HepG2 (cell line): ENCODE data around the gene DNAJC9. TPM values are rescaled to one million over a fixed set of nuclear protein-coding genes. Genes with fewer than 3 reads are reported as not detected.

ENCODE experiments used
- BCL6 ChIP-seq: IDR thresholded peaks from 2 replicates; pipeline ENCODE4 v1.6.1; 2016; ENCODE audit warnings: missing genetic modification reagents, missing compliant biosample characterization
- CENPX ChIP-seq: sonication (generic); formaldehyde crosslinking; IDR thresholded peaks from 2 replicates; pipeline ENCODE4 v1.9.0; 2021; ENCODE audit warnings: mild to moderate bottlenecking, missing genetic modification reagents, moderate library complexity
- DMAP1 ChIP-seq: IDR thresholded peaks from 2 replicates; pipeline ENCODE4 v1.6.1; 2016
- GZF1 ChIP-seq: sonication (generic); formaldehyde crosslinking; IDR thresholded peaks from 2 replicates; pipeline ENCODE4 v1.5.1; 2020; ENCODE audit warnings: mild to moderate bottlenecking, missing genetic modification reagents
- HBP1 ChIP-seq: IDR thresholded peaks from 2 replicates; pipeline ENCODE4 v1.6.1; 2016; ENCODE audit warnings: low read depth, control low read depth
- NPAS2 ChIP-seq: sonication (generic); formaldehyde crosslinking; IDR thresholded peaks from 2 replicates; pipeline ENCODE4 v1.8.0; 2022; ENCODE audit warnings: mild to moderate bottlenecking, missing genetic modification reagents, borderline replicate concordance
- PHF8 ChIP-seq: sonication (generic); formaldehyde crosslinking; IDR thresholded peaks from 2 replicates; pipeline ENCODE4 v1.5.0; 2020; ENCODE audit warnings: missing genetic modification reagents
- REXO4 ChIP-seq: sonication (generic); formaldehyde crosslinking; IDR thresholded peaks from 2 replicates; pipeline ENCODE4 v1.8.0; 2022; ENCODE audit warnings: missing genetic modification reagents, mild to moderate bottlenecking, borderline replicate concordance
- RFX3 ChIP-seq: IDR thresholded peaks from 2 replicates; pipeline ENCODE4 v1.6.1; 2016; ENCODE audit warnings: missing biosample characterization, missing genetic modification reagents
- SOX13 ChIP-seq, 3 experiments: fragments of 450-650 bp in 1 of 3; sonication (generic) in 1 of 3; formaldehyde crosslinking in 1 of 3; IDR thresholded peaks in 2 of 3; conservative IDR thresholded peaks in 1 of 3; 2 replicates each; pipeline versions ENCODE4 v1.5.0 to v1.6.1; 2016 to 2020; ENCODE audit warnings: antibody characterized with exemption in 1 of 3, mild to moderate bottlenecking in 1 of 3, missing compliant biosample characterization in 1 of 3, missing genetic modification reagents in 1 of 3, moderate library complexity in 1 of 3
- TP53 ChIP-seq: sonication (generic); formaldehyde crosslinking; conservative IDR thresholded peaks from 2 replicates; pipeline ENCODE4 v1.4.0; 2020; ENCODE audit warnings: missing genetic modification reagents
- ZFP36L2 ChIP-seq: sonication (generic); formaldehyde crosslinking; IDR thresholded peaks from 2 replicates; pipeline ENCODE4 v1.4.0; 2020; ENCODE audit warnings: missing genetic modification reagents
- ZNF547 ChIP-seq: sonication (generic); formaldehyde crosslinking; IDR thresholded peaks from 2 replicates; pipeline ENCODE4 v1.5.1; 2020; ENCODE audit warnings: mild to moderate bottlenecking, missing genetic modification reagents
- ZNF607 ChIP-seq: sonication (generic); formaldehyde crosslinking; IDR thresholded peaks from 2 replicates; pipeline ENCODE4 v1.5.1; 2020; ENCODE audit warnings: missing genetic modification reagents, mild to moderate bottlenecking, borderline replicate concordance
- ZNF629 ChIP-seq: sonication (generic); formaldehyde crosslinking; conservative IDR thresholded peaks from 2 replicates; pipeline ENCODE4 v1.5.0; 2020; ENCODE audit warnings: missing genetic modification reagents
- ZNF761 ChIP-seq: sonication (generic); formaldehyde crosslinking; conservative IDR thresholded peaks from 2 replicates; pipeline ENCODE4 v1.4.0; 2020; ENCODE audit warnings: mild to moderate bottlenecking, missing genetic modification reagents
- ZNF775 ChIP-seq: sonication (generic); formaldehyde crosslinking; IDR thresholded peaks from 2 replicates; pipeline ENCODE4 v1.4.0; 2020; ENCODE audit warnings: missing genetic modification reagents, mild to moderate bottlenecking, moderate library complexity, borderline replicate concordance
- polyA plus RNA-seq, 8 experiments: library from polyadenylated mRNA; depleted of rRNA in 3 of 8; stranded (reverse) in 7 of 8; unstranded in 1 of 8; fragments of >200 nt; fragmentation: Illumina TruSeq in 4 of 8; extraction: Trizol in 4 of 8; gene quantifications; 2 replicates each; pipeline versions ENCODE4 v1.2.1 to v1.2.3, GENCODE V29; 2011 to 2016; ENCODE audit warnings: low read depth in 4 of 8, missing spikeins in 1 of 8, mixed read lengths in 1 of 8; ENCODE audit not compliant: insufficient read depth in 1 of 8
- total RNA-seq, 5 experiments: library from RNA; depleted of rRNA; stranded (reverse); fragments of >200 nt; fragmentation: Illumina TruSeq; extraction: Trizol; gene quantifications; 2 replicates each; pipeline ENCODE4 v1.2.3, GENCODE V29; 2016; ENCODE audit warnings: low read depth in 1 of 5
- TF ChIP-seq, protein P1 (sequence below): sonication (generic); formaldehyde crosslinking; IDR thresholded peaks from 2 replicates; pipeline ENCODE4 v1.8.0; 2022; ENCODE audit warnings: mild to moderate bottlenecking, missing genetic modification reagents, borderline replicate concordance
- TF ChIP-seq, protein P2 (sequence below): sonication (generic); formaldehyde crosslinking; IDR thresholded peaks from 2 replicates; pipeline ENCODE4 v1.8.0; 2022; ENCODE audit warnings: missing genetic modification reagents, mild to moderate bottlenecking, borderline replicate concordance
- TF ChIP-seq, protein P3 (sequence below): sonication (generic); formaldehyde crosslinking; IDR thresholded peaks from 2 replicates; pipeline ENCODE4 v1.4.0; 2020; ENCODE audit warnings: missing genetic modification reagents, borderline replicate concordance

DNAJC9 gene
- total and polyA plus RNA-seq, 2 of the 13 experiments (the other 11 are each of a cell fraction or from before 2014, with no cell fraction given): 15.9 to 60.3 TPM

DNA sequence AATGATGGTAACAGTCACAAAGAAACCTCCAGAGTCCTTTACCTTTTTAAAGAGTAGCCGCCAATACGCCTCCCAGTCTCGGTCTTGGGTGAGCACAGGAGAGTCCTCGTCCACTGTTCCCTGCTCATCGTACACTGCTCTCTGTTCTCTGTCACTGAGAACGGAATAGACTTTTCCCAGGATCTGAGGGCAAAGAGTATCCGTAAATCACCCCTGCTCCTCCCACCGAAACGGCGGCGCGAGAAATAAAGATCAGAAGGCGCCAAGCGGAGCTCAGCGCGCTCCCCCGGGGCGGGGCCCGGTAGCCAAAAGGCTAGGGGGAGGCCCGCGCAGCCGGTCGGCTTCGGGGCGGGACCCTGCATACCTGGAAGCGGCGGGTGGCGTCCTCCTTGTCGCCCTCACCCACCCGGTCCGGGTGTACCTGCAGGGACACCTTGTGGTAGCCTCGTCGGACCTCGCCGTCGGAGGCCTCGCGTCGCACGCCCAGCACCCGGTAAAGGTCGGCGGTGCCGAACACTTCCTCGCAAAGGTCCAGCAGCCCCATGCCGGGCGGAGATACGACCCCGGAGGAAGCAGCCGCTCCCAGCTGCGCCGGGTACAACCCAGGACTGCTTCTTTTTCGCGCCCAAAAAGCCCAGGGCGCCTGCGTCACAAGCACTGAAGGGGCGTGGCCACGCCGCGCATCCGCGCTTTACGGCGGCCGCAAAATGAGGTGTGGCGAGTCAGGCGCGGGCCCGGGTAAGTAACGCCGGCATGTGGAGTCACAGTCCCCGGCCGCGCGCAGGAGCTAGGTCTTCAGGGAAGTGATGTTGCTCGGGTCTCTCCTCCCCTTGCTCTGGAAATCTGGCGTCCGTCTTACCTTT, at the start of gene DNAJC9 (continued):
- TF ChIP-seq, protein P1, sequence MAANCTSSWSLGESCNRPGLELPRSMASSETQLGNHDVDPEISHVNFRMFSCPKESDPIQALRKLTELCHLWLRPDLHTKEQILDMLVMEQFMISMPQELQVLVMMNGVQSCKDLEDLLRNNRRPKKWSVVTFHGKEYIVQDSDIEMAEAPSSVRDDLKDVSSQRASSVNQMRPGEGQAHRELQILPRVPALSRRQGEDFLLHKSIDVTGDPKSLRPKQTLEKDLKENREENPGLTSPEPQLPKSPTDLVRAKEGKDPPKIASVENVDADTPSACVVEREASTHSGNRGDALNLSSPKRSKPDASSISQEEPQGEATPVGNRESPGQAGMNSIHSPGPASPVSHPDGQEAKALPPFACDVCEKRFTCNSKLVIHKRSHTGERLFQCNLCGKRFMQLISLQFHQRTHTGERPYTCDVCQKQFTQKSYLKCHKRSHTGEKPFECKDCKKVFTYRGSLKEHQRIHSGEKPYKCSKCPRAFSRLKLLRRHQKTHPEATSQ (CRISPR knock-in tag): peak; percentile 64; the same call in 1 of the 2 replicates
- TF ChIP-seq SOX13 (IDR thresholded peaks at IDR 0.05) (no peak; the same call in 1 of the 2 replicates), SOX13 (CRISPR knock-in tag; conservative IDR thresholded peaks at IDR 0.05 in 1 of 2, IDR thresholded peaks at IDR 0.05 in 1 of 2) (no peak; a peak in 2 of 4 replicates), NPAS2 (CRISPR knock-in tag) (no peak), ZNF607 (CRISPR knock-in tag) (peak; percentile 48; the same call in 1 of the 2 replicates), PHF8 (CRISPR knock-in tag) (peak; percentile 95), ZNF775 (CRISPR knock-in tag) (0 out of 2 replicates have a peak, but pooled peaks have one; percentile 19), DMAP1 (CRISPR knock-in tag) (peak; percentile 97), CENPX (CRISPR knock-in tag) (no peak), ZNF761 (CRISPR knock-in tag) (peak; percentile 92; the same call in 1 of the 2 replicates), ZNF547 (peak; percentile 55), ZNF629 (no peak), BCL6 (CRISPR knock-in tag) (no peak; the same call in none of the 2 replicates), GZF1 (CRISPR knock-in tag) (0 out of 2 replicates have a peak, but pooled peaks have one; percentile 35), TP53 (CRISPR knock-in tag) (no peak), ZFP36L2 (CRISPR knock-in tag) (no peak), HBP1 (no peak), RFX3 (no peak), REXO4 (peak; percentile 72; the same call in 1 of the 2 replicates)
- TF ChIP-seq, protein P2, sequence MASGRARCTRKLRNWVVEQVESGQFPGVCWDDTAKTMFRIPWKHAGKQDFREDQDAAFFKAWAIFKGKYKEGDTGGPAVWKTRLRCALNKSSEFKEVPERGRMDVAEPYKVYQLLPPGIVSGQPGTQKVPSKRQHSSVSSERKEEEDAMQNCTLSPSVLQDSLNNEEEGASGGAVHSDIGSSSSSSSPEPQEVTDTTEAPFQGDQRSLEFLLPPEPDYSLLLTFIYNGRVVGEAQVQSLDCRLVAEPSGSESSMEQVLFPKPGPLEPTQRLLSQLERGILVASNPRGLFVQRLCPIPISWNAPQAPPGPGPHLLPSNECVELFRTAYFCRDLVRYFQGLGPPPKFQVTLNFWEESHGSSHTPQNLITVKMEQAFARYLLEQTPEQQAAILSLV: peak; percentile 98; the same call in 1 of the 2 replicates
- TF ChIP-seq, protein P3, sequence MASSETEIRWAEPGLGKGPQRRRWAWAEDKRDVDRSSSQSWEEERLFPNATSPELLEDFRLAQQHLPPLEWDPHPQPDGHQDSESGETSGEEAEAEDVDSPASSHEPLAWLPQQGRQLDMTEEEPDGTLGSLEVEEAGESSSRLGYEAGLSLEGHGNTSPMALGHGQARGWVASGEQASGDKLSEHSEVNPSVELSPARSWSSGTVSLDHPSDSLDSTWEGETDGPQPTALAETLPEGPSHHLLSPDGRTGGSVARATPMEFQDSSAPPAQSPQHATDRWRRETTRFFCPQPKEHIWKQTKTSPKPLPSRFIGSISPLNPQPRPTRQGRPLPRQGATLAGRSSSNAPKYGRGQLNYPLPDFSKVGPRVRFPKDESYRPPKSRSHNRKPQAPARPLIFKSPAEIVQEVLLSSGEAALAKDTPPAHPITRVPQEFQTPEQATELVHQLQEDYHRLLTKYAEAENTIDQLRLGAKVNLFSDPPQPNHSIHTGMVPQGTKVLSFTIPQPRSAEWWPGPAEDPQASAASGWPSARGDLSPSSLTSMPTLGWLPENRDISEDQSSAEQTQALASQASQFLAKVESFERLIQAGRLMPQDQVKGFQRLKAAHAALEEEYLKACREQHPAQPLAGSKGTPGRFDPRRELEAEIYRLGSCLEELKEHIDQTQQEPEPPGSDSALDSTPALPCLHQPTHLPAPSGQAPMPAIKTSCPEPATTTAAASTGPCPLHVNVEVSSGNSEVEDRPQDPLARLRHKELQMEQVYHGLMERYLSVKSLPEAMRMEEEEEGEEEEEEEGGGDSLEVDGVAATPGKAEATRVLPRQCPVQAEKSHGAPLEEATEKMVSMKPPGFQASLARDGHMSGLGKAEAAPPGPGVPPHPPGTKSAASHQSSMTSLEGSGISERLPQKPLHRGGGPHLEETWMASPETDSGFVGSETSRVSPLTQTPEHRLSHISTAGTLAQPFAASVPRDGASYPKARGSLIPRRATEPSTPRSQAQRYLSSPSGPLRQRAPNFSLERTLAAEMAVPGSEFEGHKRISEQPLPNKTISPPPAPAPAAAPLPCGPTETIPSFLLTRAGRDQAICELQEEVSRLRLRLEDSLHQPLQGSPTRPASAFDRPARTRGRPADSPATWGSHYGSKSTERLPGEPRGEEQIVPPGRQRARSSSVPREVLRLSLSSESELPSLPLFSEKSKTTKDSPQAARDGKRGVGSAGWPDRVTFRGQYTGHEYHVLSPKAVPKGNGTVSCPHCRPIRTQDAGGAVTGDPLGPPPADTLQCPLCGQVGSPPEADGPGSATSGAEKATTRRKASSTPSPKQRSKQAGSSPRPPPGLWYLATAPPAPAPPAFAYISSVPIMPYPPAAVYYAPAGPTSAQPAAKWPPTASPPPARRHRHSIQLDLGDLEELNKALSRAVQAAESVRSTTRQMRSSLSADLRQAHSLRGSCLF: no peak
